Neural progenitor cell (in vitro differentiated cells): ENCODE measurements around the gene CHIT1. TPM values are rescaled to one million over a fixed set of nuclear protein-coding genes. Genes with fewer than 3 reads are reported as not detected.

Experiments used
- DNase-seq: peaks from one replicate; pipeline ENCODE4 v3.0.0-alpha.2; 2016; ENCODE audit warnings: low spot score
- H2AFZ ChIP-seq: fragments of 200-600 bp; sonication (generic); replicated peaks from 2 replicates; pipeline ENCODE4 v1.6.1; 2016; ENCODE audit warnings: antibody characterized with exemption
- H3F3A ChIP-seq: fragments of 200-600 bp; sonication (generic); 2 replicates; pipeline ENCODE4 v1.6.1; 2016; ENCODE audit warnings: antibody characterized with exemption, low read depth
- H3K27ac ChIP-seq: fragments of 200-600 bp; sonication (generic); 2 replicates; pipeline ENCODE4 v1.5.1; 2016; ENCODE audit warnings: mild to moderate bottlenecking
- H3K27me3 ChIP-seq: fragments of 200-600 bp; sonication (generic); 2 replicates; pipeline ENCODE4 v1.6.1; 2016; ENCODE audit warnings: mild to moderate bottlenecking, moderate library complexity
- H3K36me3 ChIP-seq: fragments of 200-600 bp; sonication (generic); 2 replicates; pipeline ENCODE4 v1.5.1; 2016
- H3K4me1 ChIP-seq: fragments of 200-600 bp; sonication (generic); 2 replicates; pipeline ENCODE4 v1.6.1; 2016; ENCODE audit warnings: mixed run types
- H3K4me2 ChIP-seq: fragments of 200-600 bp; sonication (generic); 2 replicates; pipeline ENCODE4 v1.6.1; 2016
- H3K4me3 ChIP-seq: fragments of 200-600 bp; sonication (generic); 2 replicates; pipeline ENCODE4 v1.5.1; 2016
- H3K79me2 ChIP-seq: fragments of 200-600 bp; sonication (generic); 2 replicates; pipeline ENCODE4 v1.6.1; 2016; ENCODE audit warnings: low read depth
- H3K9ac ChIP-seq: fragments of 200-600 bp; sonication (generic); 2 replicates; pipeline ENCODE4 v1.6.1; 2016
- H3K9me3 ChIP-seq: fragments of 200-600 bp; sonication (generic); 2 replicates; pipeline ENCODE4 v1.5.1; 2016; ENCODE audit warnings: low read depth
- H4K20me1 ChIP-seq: fragments of 200-600 bp; sonication (generic); 2 replicates; pipeline ENCODE4 v1.6.1; 2016; ENCODE audit warnings: low read depth
- H3K27ac Mint-ChIP-seq: 3 replicates; pipeline ENCODE4 v1.8.0; 2021; ENCODE audit warnings: mixed read lengths
- H3K27me3 Mint-ChIP-seq: 2 replicates; pipeline ENCODE4 v1.8.0; 2022; ENCODE audit warnings: low read depth, mild to moderate bottlenecking, inconsistent platforms, moderate library complexity, mixed read lengths; ENCODE audit not compliant: insufficient read depth
- H3K36me3 Mint-ChIP-seq: 3 replicates; pipeline ENCODE4 v1.8.0; 2021; ENCODE audit warnings: mixed read lengths
- H3K4me1 Mint-ChIP-seq: 3 replicates; pipeline ENCODE4 v1.8.0; 2021; ENCODE audit warnings: mixed read lengths
- H3K4me3 Mint-ChIP-seq: 3 replicates; pipeline ENCODE4 v1.8.0; 2021; ENCODE audit warnings: mild to moderate bottlenecking, moderate library complexity, mixed read lengths
- H3K9me3 Mint-ChIP-seq: 3 replicates; pipeline ENCODE4 v1.8.0; 2020; ENCODE audit warnings: mixed read lengths
- EZH2 ChIP-seq: fragments of 200-600 bp; sonication (generic); IDR thresholded peaks from 2 replicates; pipeline ENCODE4 v1.6.1; 2017; ENCODE audit warnings: antibody characterized with exemption, mild to moderate bottlenecking, moderate library complexity
- EZH2phosphoT487 ChIP-seq: fragments of 200-600 bp; sonication (generic); IDR thresholded peaks from 2 replicates; pipeline ENCODE4 v1.6.1; 2017; ENCODE audit warnings: antibody characterized with exemption
- total RNA-seq: library from RNA; depleted of rRNA; stranded (reverse); fragments of >200 nt; gene quantifications from 2 replicates; pipeline ENCODE4 v1.2.3, GENCODE V29; 2015; ENCODE audit warnings: low replicate concordance
- TF ChIP-seq, protein P1 (sequence below): fragments of 200-600 bp; sonication (generic); IDR thresholded peaks from 2 replicates; pipeline ENCODE4 v1.5.1; 2017; ENCODE audit warnings: antibody characterized with exemption, mild to moderate bottlenecking

CHIT1 gene
- total RNA-seq, 1 donor from 2014 or later, result 0.11 TPM

DNA sequence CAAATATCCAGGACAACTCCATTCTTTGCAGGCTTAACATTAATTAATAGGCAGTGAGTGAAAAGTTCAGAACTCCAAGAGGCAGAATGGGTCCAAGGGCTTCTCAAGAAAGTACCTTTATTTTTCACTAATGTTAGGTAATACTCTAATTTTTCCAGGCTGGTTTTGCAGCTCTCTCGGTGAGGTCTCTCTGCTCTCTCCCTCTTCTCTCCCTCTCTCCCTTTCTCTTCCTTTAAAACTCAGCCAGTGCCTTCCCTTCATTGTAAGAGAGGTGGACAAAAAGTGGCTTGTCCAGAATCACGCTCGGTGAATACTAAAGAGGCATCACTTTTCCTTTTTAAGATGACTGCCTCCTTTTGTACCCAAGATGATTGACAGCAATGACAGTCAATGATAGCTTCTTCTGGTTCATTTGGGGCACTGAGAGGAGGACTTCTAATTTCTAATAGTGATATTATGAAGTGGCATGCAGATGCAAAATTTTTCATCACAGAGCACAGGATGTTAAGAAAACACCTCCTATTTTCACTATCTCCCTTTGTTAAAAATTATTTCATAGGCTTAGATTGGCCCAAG, 41.7 kb downstream of the CHIT1 start:
- no peaks in the 10 kb centered on the region for H3K27me3 ChIP-seq
- no peaks in the 10 kb centered on the region for H3K36me3 ChIP-seq
- H3K9ac ChIP-seq, result no peak overlapping the region
- Mint-ChIP-seq H3K4me1 (peaks cover 39% of the 10 kb centered on the region), H3K9me3 (no peaks in the 10 kb centered on the region), H3K27ac (peak overlapping the region; percentile 16), H3K4me3 (no peak overlapping the region), H3K27me3 (peaks cover 9% of the 10 kb centered on the region), H3K36me3 (peaks cover 2% of the 10 kb centered on the region)
- peak overlapping the region; percentile 83 for H2AFZ ChIP-seq
- H3K4me1 ChIP-seq, result peaks cover 29% of the 10 kb centered on the region
- no peaks in the 10 kb centered on the region for H3K79me2 ChIP-seq
- no peak for TF ChIP-seq EZH2phosphoT487
- TF ChIP-seq, protein P1, sequence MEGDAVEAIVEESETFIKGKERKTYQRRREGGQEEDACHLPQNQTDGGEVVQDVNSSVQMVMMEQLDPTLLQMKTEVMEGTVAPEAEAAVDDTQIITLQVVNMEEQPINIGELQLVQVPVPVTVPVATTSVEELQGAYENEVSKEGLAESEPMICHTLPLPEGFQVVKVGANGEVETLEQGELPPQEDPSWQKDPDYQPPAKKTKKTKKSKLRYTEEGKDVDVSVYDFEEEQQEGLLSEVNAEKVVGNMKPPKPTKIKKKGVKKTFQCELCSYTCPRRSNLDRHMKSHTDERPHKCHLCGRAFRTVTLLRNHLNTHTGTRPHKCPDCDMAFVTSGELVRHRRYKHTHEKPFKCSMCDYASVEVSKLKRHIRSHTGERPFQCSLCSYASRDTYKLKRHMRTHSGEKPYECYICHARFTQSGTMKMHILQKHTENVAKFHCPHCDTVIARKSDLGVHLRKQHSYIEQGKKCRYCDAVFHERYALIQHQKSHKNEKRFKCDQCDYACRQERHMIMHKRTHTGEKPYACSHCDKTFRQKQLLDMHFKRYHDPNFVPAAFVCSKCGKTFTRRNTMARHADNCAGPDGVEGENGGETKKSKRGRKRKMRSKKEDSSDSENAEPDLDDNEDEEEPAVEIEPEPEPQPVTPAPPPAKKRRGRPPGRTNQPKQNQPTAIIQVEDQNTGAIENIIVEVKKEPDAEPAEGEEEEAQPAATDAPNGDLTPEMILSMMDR, result no peak
- no peak for TF ChIP-seq EZH2
- DNase-seq, result no peak
- H3K4me3 ChIP-seq, result no peak overlapping the region
- H3K9me3 ChIP-seq, result no peaks in the 10 kb centered on the region
- H3K27ac ChIP-seq, result no peak overlapping the region
- peaks cover 10% of the 10 kb centered on the region for H3F3A ChIP-seq
- no peaks in the 10 kb centered on the region for H4K20me1 ChIP-seq
- peak overlapping the region; percentile 51 for H3K4me2 ChIP-seq

DNA sequence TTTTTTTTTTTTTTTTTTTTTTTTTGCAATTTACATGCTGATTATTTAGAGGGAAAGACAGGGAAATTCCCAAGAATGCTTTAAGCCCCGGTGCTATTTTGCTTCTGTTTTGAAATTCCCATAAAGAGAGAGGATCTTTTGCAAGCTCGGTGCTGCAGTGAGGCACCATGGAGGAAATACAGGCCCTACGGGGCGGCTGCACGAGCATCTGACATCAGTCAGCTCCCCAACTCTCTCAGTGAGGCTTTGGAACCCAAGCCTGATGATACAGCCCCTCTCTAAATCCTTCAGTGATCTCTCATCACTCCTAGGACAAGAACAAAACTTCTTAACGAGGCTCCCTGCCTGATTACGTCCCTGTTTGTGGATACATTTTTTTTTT, 42.2 kb downstream of the CHIT1 start:
- Histone ChIP-seq H3K4me3 (no peak overlapping the region), H2AFZ (peak overlapping the region; percentile 83), H3K36me3 (no peaks in the 10 kb centered on the region), H4K20me1 (no peaks in the 10 kb centered on the region), H3K79me2 (no peaks in the 10 kb centered on the region), H3K27ac (peak overlapping the region; percentile 25), H3F3A (peaks cover 13% of the 10 kb centered on the region), H3K9me3 (no peaks in the 10 kb centered on the region), H3K4me2 (peak overlapping the region; percentile 51), H3K4me1 (peaks cover 31% of the 10 kb centered on the region), H3K9ac (no peak overlapping the region), H3K27me3 (no peaks in the 10 kb centered on the region)
- no peak for DNase-seq
- peak overlapping the region; percentile 46 for H3K4me3 Mint-ChIP-seq
- TF ChIP-seq, protein P1, result no peak
- TF ChIP-seq EZH2phosphoT487 (no peak), EZH2 (no peak)
- H3K27ac Mint-ChIP-seq, result peak overlapping the region; percentile 82
- H3K9me3 Mint-ChIP-seq, result no peaks in the 10 kb centered on the region
- peaks cover 7% of the 10 kb centered on the region for H3K27me3 Mint-ChIP-seq
- H3K36me3 Mint-ChIP-seq, result peaks cover 2% of the 10 kb centered on the region
- peaks cover 43% of the 10 kb centered on the region for H3K4me1 Mint-ChIP-seq

GRCh38 chr1:203186446-203187303, 42.8 kb downstream of the CHIT1 start, which contains the start of gene CHI3L1:
Gene CHI3L1 (minus strand): TSS chr1:203186704. CDS start chr1:203186623, 81 bp downstream.
- TF ChIP-seq, protein P1, result no peak
- TF ChIP-seq EZH2phosphoT487, result no peak
- no peak for TF ChIP-seq EZH2
- Histone ChIP-seq H3K4me1 (peaks cover 37% of the 10 kb centered on the region), H4K20me1 (no peaks in the 10 kb centered on the region), H2AFZ (peak within 1 kb of the TSS; percentile 83), H3K27me3 (no peaks in the 10 kb centered on the region), H3F3A (peaks cover 19% of the 10 kb centered on the region), H3K4me3 (no peak within 1 kb of the TSS), H3K9ac (no peak within 1 kb of the TSS), H3K79me2 (no peaks in the 10 kb centered on the region), H3K4me2 (peak within 1 kb of the TSS; percentile 51), H3K27ac (peak within 1 kb of the TSS; percentile 25), H3K9me3 (no peaks in the 10 kb centered on the region), H3K36me3 (no peaks in the 10 kb centered on the region)
- Mint-ChIP-seq H3K4me1 (peaks cover 49% of the 10 kb centered on the region), H3K36me3 (peaks cover 2% of the 10 kb centered on the region), H3K9me3 (no peaks in the 10 kb centered on the region), H3K27ac (peak within 1 kb of the TSS; percentile 94), H3K4me3 (peak within 1 kb of the TSS; percentile 50), H3K27me3 (peaks cover 7% of the 10 kb centered on the region)
- DNase-seq, result no peak
